Keratinocyte (primary cell): ENCODE data around the gene IL1RAPL2.

Source experiments
- CTCF ChIP-seq, 3 experiments: IDR thresholded peaks in 1 of 3; conservative IDR thresholded peaks in 1 of 3; optimal IDR thresholded peaks in 1 of 3; 2 replicates in 2 of 3; 3 replicates in 1 of 3; pipeline versions ENCODE3 to v1.5.1; 2011; ENCODE audit warnings: low read length in 3 of 3, mild to moderate bottlenecking in 3 of 3, moderate library complexity in 2 of 3, control low read depth in 1 of 3, inconsistent platforms in 1 of 3; ENCODE audit not compliant: insufficient read depth in 2 of 3; ENCODE audit errors: extremely low read depth in 1 of 3
- EZH2 ChIP-seq: IDR thresholded peaks from one replicate; pipeline ENCODE4 v1.6.1; 2012; ENCODE audit warnings: inconsistent platforms, mild to moderate bottlenecking, low read length, moderate library complexity

GRCh38 chrX:104803219-104803618, 237.2 kb downstream of the IL1RAPL2 start:
- no peak for TF ChIP-seq CTCF (optimal IDR thresholded peaks at IDR 0.05 in 1 of 3, IDR thresholded peaks at IDR 0.05 in 1 of 3, conservative IDR thresholded peaks at IDR 0.05 in 1 of 3; ENCODE audit: extremely low read depth in 1 of 3, insufficient read depth in 2 of 3, low read length in 3 of 3)
- no peak for TF ChIP-seq EZH2
